GM19035 (cell line): ENCODE results near the gene FEV.
A peak's percentile ranks its signal among the peaks of the same experiment; 100 is the strongest.

Source experiments
- ATAC-seq: cut with Tn5 transposase; IDR thresholded peaks from one replicate; pipeline ENCODE4 v1.9.1; 2021; ENCODE audit not compliant: unreplicated experiment

FEV gene

DNA sequence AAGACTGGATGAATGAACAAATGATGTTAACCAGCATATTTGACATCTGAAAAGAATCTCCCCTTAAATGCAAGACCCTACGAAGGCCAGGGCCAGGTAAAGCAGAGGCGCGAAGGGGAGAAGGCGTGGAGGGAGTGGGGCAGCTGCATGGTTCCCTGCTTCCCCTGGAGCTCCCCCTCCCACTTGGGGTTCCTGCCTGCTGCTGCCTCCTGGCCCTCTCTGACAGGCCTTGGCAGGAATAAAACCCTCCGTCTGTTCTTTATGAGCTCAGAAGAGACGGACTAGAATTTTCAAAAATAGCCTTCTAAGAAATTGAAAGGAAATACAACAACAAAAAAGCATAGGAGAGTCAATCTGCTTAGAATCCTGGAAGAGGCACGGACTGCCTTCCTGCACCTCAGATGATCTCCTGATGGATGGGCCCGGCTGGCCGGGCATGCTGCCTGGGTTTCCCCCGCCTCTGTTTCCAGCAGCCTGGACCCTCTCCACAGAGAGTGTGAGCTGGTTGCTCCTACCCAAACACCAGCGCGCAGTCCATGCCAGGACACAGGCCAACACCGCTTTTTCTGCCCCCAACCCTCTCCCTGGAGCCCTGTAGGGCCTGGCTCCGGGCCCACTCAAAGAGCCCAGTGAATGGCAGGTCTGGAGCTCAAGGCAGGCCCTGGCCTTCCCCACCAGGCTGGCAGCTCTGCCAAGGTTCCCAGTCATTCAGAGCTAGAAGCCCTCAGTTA, 32.4 kb upstream of the FEV start:
- no peak for ATAC-seq

DNA sequence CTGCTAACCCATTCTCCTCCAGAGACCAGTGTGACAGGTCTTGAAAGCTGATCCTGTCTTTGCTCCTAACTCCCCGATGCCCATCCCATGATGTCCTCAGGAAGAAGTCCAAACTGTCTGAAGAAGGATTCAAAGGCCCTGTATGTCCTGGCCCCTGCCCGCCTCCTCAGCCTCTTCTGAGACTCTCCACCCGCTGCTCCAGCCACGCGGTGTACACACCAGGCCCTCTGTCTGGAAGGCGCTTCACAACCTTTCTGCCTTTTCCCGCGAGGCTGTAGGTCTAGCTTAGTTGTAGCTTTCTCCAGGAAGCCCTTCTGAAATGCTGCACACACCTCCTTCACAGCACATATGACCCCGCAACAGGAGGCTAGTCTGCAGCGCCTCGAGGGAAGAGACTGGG, 31.7 kb upstream of the FEV start:
- no peak for ATAC-seq

DNA sequence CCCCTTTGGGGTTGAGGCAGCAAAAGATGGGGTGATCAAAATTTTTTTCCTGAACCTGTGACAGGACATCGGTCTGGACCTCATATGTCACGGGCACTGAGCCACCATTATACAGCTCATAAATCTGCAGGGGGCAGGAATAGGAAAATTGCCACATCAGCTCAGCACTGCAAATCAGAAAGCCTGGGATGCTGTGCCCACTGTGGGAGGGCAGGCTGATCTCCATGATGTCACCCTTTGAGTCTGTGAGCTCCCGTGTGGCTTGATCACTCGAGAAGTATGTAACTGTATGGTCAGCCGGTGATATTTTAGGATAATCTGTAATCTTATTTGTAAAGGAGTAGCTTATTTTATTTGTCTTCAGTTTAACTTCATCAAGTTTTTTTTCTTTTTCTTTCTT, 25.9 kb upstream of the FEV start:
- no peak for ATAC-seq

DNA sequence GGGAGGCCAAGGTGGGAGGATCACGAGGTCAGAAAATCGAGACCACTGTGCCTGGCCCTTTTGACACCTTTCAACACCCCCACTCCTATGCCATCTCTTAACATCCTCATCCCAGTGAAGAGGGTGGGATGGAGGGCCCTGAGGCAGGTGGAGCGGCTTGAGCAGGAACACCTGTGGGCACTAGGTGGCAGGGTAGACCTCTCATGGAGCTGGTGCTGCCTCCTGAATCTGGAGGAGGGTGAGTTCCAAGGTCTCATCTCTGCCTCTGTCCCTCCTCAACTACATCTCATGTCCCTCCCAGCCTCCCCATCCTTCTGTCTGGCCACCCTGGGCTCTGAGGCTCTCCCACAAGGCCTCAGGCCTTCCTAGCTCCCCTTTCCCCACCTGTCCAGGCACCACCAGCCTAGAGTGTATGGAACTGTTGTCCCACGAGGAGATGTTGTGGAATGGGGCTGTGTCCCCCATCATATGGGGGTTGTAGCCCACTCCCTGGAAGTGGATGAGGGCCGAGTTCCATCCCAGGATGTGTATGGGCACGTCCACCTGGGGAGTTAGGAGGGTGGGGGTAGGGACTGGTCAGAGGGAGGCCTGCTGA, 25.3 kb upstream of the FEV start:
- no peak for ATAC-seq

DNA sequence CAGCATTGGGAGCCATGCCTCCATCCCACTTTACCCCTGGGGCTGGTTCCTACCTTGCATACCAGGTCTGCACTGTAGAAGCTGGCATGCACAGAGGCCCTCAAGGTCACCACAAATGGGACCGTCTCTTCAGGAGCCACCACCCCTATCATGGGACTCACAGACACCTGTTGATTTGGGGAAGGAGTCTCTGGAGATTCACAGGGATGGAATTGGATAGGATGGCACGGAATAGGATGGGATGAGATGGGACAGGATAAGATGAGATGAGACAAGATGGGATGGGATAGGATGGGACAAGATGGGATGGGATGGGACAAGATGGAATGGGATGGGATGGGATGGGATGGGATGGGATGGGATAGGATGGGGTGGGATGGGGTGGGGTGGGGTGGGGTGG, 24.3 kb upstream of the FEV start:
- no peak for ATAC-seq

DNA sequence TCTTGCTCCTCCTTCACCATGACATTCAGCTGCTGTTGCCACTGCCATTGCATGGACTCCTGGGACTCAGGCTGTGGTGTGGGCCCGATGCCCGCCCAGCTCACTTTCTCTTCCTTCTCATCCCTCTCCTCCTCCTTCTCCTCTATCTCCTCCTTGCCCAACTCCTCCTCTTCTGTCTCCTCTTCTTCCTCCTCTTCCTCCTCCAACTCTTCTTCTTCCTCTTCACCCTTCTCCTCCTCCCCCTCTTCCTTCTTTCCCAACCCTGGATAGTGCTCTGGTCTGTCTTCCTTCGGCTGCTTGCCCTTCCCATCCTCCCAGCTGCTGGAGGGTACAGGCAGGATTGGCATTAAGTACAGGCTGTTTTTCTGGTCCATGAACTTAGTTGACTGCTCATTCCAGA, 19.0 kb upstream of the FEV start:
- no peak for ATAC-seq

DNA sequence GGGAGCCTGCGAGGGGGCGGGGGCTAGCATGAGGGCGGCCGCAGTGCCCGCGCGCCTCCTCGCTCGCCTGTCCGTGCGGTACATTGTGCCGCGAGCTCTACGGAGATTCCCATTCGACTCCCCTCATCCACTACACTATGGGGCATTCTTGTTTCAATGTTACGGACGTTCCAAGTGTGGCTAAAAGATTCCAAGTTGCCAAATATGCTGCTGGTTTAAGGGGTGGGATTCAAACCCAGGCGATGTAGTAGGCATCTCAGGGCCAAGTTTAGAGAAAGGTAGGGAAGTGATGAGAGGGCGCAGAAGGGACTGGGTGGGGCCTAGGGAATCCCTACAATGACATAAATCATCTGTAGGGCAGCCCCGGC, 18.3 kb upstream of the FEV start:
- no peak for ATAC-seq

DNA sequence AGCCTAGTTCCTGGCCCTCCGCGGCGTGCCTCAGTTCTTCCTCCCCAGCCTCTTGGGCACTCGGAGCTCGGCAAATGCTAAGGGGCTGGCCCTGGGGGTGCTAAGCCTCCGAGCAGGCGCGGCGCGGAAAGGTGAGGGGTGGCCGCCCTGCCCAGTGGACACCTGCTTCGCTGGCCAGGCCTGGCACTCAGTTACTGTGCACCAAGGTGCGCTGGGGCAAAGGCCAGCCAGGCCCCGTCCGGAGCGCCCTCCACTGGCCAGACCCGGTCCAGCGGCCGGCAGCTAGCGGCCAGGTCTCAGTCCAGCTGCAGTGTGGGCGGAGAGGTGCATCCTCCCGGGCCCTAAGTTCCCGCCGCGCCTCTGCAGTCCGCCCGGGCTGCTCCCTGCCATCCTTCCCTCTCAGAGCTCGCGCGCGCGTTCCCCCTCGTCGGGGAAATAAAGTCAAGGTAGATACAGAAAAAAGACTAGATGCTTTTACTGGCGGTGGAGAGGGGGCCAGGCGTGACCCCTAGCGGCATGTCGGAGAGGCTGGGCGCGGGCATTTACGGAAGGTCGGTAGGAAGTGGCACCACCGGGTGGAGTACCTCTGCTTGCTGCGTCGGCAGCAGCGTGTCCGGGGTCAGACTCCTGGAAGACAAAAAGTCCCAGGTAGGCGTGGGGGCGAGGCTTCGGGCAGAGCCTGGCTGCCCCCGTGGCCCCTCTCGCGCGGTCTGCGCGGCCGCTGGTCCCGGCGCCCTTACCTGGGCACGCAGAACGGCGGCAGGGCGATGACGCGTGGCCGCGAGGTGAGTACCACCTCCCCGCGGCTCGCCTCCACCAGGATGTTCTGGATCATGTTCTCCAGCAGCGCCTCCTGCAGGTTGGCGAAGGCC, 17.6 kb upstream of the FEV start:
- ATAC-seq = no peak

DNA sequence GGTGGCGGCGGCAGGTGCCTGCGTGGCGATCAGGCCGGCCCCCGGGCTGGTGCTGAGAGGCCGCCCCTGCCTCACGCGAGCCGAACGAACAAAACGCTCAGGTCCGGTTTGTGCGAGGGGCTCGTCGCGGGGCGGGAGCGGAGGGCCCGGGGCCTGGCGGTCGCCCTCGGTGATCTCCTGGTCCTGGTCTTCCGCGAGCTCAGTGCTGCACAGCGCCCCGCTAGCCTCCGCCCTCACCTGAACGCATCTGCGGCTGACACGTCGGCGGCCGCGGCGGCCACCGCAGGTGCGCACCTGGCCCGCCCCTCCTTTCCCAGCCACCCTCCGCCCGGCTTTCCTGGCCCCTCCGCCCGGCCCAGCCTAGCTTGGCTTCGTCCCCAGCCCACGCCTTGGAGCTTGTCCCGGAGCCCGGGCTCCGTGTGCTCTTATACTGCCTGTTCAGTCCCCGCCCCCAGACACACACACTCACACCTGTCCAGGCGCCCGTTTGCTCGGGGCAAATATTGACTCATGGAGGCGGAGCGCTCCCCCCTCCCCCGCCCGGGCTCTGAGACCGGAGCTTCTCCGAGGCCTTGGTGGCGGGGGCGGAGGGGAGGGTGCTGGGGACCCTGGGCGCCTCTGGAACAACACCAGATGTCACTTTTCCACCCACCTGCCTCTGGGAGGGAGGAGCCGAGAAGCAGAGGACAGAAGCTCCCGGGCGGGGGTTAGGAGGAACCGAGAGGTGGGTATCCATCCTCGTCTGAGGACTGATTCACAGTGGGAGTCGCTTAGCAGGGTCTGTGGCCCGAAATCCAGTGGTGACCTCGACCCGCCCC, 16.8 kb upstream of the FEV start:
- ATAC-seq = no peak

DNA sequence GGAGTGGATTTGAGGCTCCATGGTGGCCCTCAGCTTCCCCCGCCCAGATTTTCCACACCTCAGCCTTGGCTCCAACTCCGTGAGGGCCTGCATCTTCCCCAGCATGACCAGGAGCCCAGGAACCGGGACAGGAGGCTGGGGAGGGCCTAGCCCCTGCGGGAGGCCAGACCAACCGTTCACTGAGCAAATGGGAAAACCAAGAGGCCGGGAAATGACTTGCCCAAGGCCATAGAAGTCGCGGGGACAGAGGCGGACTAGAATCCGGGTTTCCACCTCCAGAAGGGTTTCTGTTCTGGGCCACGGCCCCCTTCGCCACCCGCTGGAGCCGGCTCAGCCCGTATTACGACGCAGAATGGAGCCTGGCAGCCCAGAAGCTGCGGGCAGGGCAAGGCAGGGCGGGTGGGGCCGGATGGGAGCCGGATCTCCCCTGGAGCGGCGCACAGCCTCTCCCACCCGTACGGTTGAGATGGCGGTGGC, 16.2 kb upstream of the FEV start:
- no peak for ATAC-seq

DNA sequence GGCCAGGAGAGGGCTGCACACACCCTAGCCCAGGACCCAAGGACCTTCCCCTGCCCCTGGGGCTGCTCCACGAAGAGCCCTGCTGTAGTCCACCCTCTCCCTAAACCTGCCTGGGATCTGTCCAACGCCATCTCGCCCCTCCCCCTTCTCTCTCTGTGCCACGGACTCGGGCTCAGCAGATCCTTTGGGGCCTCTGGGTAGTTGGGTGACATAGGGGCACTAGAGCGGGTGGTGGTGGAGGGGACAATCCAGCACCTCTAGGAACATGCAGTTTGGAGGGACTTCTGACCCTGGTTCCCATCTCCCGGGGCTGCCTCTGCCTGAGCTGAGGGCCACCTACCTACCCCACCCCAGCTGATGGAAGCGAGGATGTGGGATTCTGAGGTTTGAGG, 15.6 kb upstream of the FEV start:
- no peak for ATAC-seq

DNA sequence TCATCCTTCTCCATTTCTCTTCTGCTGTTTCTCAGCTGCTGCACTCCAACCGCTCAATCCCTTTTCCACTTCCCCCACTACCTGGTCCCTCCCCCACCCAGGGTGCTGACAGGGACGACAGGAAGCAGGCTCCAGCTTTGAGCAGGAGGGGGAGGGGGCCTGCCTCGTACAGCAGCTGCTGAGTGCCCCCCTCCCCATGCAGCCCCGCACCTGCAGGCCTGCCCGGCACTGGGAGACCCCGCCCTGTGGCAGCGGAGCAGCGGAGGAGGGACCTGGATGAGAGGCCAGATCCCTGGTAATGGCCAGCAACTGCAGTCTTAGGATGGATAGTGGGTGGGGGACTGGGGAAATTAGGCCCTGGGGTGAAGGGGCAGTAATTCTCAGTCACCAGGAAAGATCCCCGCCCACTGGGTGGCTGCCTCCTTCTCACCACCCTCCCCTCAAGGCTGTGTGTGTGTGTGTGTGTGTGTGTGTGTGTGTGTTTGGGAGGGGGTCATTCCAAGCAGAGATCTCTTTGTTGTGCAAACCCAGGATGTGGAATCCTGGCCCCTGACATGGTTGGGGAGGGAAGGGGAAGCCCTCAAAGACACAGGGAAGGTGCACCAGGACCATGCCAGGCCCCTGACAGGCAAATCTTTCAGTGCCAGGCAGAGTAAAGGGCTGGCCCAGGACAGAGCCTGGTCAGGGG, 15.0 kb upstream of the FEV start:
- no peak for ATAC-seq

DNA sequence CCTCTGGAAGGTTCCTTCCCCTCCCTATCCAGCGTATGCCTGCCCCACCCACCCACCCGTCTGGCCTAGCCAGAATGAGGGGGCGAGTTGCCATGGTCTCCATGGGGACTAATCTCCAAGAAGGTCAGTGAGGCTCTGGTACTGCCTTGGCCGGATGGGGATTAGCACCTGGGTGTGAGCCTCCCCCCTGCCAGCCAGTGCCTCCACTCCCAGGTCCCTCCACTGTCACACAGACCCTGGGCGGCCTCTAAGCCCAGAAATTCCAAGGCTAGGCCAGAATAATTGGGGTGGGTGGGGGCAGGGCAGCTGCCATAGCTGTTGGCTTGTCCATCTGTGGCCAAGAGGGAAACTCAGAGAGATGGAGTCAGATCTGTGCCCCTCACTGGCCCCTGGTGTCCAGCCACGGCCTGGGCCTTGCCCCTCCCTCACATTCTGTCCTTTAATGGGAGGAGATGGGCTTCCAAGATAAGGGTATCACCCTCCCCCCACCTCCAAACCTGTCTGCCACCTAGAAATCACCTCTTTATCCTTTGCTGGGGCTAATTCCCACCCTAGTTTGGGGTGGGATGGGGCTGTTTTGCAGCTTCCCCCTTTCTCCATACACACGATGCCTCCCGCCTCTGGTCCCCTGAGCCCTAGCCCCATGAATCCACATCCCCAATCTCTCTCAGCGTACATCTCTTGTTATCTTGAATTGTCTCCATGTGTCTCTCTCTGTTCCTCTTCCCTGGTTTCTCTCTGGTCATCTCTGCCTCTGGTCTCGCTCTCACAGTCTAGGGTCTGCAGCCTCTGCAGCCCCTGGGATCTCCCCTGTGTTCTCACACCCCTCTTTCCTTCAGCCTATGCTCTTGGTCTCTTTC, 14.3 kb upstream of the FEV start:
- no peak for ATAC-seq

DNA sequence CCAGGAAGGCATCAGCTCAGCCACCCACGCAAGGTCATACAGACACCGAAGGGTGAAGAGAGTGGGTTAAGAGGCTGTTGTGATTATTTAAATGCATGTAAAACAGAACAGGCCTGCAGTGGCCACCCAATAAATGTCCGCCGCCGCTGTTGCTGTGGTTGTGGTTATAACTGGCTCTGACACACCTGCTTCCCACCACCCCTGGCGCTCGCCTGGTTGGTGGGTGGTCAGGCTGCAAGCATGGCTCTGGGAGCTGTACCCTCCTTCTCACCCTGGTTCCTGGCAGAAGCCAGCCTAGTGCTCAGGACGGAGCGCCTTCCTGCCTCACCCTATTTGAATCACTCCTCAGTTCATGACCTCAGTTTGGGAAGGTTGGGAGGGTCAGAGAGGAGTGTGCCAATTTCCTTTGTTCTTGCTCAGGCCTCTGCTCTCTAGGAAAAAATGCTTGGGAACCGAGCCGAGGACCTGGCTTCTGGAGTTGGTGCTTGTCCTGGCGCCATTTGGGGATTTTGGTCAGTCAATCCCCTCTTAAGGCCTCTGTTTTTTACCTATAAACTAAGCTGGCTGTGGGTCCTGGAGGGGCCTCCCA, 13.5 kb upstream of the FEV start:
- ATAC-seq = no peak

DNA sequence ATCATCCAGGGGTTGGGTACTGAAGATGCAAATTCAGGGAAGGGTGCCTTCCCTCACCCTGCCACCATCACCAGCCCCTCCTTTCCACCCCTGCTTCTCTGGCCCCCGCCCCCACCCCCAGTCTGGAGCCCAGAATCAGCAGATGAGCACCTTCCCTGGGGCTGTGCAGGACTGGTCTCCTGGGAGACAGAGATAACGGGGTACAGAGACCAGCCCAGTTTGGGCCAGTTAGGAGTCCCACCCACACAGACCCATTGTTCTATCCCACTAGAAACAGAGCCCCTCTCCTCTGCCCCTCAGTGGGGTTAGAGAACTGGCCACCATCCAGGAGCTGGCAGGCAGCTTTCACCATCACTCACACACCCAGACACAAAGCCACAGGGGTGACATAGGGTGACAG, 12.7 kb upstream of the FEV start:
- no peak for ATAC-seq

DNA sequence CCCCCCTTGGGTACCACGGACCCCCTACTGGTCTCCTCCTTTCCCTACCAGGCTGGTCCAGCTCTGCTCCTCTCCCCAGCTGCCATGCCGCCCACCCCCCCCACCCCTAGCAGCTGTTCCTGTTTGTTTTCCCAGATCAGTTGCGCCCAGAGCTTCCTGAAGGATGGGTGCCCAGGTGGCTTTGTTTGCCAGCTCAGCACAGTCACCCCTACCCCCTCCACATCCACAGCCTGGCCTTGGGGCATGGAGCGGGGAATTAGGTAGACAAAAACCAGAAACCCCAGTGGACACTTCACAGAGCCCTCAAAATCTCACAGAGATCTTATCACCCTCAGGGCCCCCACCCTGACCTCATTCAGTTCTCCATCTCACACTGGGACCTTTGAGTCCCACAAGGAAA, 12.0 kb upstream of the FEV start:
- ATAC-seq = no peak

DNA sequence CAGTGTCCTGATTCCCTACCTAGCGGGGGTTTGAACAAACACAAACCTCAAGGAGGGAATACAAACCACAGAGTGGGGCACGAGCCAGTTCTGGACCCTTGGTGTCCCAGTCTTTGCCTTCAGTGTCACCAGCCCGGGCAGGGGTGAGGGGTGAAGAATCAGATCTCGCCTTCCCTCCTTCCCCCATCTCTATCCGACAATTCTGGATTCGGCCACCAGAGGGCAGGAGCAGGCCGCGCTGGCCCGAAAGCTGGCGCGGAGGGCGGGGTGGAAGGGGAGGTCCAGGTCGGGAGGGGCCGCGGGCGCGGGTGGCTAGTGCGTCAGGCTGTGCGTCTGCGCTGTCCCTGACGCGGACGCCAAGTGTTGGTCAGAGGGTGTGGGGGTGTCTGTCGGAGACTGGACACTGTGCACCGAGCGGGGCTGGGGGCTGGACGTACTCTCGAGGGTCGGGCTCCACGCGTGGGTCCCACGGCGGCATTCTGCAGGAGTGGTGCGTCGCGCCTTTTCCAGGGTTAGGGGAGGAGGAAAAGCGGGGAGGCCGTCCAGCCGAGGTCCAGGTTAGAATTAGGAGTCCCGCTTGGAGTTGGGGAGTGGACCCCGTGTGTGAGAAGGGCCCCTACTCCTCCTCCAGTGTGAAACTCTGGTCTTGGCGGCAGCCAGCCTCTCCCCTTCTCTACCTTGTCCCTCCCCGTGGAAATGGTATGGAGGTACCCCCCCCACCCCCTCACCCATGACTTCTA, 11.2 kb upstream of the FEV start:
- peak; percentile 54 for ATAC-seq

DNA sequence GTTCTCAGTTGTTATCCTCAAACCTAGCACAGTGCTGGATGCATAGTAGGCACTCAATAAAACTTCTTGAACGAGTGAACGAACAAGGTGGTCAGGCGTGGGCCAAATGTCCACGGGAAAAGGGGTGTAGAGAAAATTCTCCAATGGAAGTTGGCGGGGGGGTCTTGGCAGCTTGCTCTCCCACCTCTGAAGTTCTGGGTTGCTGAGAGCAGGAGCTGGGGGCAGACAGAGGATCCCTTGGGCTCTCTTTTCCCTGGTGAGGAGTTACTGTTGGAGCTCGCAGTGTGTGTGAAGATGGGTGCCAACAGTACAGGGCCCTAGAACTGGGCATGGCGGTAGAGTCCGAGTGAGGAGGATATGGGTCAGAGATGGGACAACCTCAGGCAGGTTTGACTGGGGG, 10.6 kb upstream of the FEV start:
- no peak for ATAC-seq
